Effector CD8-positive, alpha-beta T cell (primary cell): ENCODE data around the gene ZRSR2.
"Not testable (repeated sequence)": the region's sequence is repeated elsewhere in the genome, so short reads cannot be mapped to it uniquely, and the experiment has no call there.

ENCODE experiments used
- DNase-seq: peaks from one replicate; lab custom pipeline; 2025; lab: John Stamatoyannopoulos, UW

ZRSR2 gene

DNA sequence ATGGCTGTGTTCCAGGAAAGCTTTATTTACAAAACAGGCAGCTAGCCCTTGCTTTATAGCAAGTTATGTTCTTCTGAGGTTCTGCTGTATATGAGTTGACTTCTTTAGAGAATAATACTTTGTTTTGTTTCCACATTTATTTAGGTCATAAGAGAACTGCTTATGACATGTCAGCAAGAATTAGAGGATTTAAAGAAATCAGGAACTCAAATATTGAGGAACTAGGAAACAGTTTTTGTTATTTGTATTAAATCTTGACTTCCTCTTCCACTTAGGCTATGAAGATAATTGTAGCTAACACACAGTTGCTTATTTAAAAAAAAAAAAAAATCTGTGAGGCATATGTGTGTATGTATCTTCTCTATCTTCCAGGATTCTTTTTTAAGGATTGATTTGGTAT, 14.3 kb downstream of the ZRSR2 start:
- no peak for DNase-seq

DNA sequence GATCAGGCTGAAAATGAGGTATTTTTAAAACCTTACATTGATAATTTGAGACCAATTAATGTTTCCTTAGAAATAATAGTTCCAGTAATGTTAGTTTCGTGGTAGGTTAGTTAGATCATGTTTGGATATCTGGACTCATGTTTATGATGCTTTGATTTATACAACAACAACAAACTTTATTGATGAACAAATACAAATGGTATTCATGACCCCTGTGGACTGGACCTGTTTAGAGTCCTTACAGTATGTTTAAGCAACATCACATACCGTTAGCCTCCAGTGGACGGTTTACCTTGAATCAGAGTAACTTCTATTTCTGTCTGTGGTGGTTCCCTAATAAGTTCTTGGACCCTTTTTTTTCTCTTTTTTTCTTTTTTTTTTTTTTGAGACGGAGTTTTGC, 18.0 kb downstream of the ZRSR2 start:
- no peak for DNase-seq

DNA sequence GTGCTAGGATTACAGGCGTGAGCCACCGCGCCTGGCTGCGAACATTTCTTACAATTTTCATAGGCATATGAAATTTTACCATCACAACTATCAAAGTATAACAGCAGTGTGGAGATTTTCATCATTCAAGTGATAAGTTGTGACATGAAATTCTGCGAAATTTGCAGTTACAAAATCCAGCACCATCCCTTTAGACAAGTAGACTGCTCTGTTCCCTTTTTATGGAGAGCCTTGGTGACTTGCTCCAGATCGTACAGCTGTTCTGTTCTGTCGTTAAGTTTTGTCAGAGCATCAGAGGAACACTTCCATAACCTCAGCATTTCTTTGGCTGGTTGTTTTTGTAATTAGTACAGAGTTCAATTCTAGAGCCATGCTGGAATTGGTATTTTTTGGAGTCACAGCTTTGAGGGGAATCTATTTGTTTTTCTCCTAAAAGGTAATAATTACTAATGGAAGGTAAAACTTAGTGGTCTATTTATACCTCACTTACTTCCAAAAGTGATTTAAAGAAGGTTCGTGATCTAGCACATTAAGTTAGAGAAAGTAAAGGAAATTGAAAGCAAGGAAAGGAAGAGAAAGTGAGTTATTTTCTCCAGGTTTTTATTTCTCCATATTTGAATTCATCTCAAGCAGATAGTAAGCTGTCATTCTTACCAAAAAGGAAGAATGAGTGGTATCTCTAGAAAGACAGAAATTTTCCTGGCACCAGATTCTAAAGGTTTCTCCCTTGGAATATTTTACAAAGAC, 22.1 kb downstream of the ZRSR2 start:
- no peak for DNase-seq

DNA sequence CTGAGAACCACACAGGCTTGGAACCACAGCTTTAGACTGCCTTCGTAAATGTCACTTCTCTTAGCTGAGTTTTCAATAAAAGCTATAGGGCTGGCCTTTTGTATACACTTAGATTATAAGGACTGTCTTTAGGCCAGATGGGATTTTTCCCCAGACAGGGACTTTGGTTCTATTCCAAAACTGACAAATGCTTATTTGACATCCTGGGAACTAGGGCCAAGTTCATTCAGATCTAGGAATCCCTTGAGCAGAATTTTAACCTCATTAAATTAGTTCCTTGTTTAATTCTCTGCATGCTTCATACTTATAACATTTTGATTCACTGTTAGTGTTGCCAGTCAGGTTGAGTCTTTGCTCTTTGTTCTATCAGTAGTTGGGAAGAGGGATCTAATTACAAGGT, 23.1 kb downstream of the ZRSR2 start:
- DNase-seq, result no peak

DNA sequence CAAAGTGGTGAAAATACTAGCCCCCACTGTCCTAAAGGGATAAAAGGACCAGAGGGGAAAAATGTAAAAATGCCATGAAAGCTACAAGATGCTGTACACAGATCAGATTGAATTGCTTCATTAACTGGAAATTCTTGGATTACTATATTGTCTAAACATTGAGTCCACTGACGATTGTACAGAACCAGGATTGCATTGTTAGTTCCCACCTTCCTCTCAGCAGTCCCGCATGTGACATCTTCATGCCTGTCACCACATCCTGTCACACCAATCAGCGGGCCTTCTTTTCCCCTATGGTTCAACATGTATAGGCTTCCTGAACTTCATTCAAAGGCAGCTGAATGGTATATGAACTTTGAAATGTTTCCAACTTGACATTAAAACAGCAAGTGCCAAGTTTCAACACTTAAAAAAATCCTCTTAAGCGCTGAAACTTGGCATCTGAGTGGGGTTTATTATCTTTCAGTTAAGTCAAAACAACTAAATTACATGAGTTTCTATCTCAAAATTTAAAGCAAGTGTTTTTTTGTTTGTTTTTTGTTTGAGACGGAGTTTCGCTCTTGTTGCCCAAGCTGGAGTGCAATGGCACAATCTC, 24.6 kb downstream of the ZRSR2 start:
- DNase-seq, result no peak

DNA sequence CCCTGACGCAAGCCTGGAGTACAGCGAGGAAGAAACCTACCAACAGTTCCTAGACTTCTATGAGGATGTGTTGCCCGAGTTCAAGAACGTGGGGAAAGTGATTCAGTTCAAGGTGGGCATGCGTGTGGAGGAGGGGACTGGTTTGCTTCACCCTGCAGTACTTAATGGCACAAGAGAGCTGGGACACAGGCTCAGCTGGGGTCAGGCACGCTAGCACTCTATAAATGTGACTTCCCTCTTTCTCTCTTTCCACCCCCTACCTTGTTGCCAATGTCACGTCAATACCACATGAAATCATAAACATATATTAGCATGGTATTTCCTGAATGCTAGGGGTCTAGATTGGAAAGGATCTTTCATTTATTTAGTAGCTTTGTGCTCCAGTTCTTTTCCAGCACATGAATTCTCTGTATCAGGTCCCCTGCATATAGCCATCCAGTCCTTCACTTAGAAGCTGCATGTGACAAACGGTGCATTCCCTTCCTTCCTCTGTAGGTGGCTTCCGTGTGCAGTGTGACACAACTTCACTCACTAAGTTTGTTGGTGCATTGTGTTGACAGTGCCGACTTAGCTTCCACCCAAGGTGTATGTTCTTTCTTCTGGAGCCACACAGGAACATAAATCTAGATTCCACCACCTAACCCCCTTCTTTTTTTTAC, 25.6 kb downstream of the ZRSR2 start:
- no peak for DNase-seq

DNA sequence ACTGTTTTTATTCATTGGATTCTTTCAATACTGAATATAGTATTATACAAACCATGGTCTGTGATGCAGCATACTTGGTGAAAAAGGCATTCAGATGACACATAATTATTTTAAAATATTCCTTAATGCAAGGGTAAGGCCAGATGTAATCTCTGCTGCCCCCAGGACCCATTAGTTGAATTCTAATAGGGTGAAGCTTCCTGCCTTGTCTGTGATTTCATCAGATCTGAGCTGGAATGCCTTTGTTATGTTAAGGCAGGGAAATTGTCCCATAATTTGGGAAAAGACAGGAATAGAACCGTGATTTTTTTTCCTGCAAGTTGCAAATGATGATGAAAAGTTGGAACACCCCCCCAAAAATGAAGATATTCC, 26.1 kb downstream of the ZRSR2 start:
- no peak for DNase-seq

DNA sequence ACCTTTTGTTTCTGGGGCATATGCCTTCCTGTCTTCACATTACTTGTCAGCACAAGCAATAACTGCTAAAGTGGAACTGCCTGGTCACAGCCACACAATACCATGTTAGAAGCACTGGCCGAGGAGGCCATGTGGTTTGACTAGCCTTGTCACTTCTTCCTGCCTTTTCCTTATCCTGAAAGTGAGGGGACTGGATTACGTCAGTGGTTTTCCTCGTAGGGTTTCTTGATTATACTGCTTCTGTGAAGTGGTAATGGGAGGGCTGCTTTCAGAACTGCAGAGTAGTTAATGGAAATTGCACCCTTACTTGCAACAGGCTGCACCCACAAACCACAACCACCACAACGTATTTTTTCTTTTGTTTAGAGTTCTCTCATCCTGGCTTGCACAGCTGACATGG, 26.6 kb downstream of the ZRSR2 start:
- no peak for DNase-seq

DNA sequence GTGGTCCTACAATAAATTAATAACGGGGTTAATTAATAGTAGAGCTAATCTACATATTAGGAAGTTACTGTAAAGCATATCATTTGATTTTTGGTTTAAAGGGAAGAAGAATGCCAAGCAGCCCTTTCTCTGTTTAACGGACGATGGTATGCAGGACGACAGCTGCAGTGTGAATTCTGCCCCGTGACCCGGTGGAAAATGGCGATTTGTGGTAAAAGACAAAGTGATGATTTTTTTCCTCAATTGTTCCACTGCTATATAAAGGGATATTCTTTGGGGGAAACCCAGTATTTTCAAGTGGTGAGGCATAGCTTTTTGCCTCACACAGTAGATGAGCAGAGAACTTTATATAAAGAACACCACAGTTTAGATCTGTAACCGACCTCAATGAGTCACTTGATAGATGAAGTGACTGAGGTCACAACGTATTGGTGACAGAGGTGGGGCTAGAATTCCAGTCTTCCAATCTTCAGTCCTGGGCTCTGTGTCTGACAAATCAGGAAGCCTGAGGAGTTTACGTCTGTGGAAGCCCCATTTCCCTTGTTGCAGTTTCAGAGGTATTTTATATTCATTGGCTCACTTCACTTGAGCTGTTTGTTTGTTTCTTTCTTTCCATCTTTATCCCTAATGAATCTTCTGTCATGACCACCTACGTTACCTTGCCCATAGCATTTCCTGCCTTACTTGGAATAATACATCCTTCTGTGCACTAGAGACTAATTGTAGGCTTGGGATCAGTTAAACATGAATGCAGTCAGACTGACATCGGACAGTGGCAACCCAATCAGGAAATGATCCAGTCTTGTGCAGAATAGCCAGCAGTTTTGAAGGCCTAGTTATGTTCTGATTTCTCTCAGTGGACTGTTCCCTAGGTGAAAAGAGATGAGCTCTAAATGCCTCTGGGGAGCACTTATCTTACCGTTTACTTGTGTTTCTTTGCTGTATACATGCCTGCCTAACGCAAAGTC, 30.1 kb downstream of the ZRSR2 start:
- DNase-seq, result no peak

DNA sequence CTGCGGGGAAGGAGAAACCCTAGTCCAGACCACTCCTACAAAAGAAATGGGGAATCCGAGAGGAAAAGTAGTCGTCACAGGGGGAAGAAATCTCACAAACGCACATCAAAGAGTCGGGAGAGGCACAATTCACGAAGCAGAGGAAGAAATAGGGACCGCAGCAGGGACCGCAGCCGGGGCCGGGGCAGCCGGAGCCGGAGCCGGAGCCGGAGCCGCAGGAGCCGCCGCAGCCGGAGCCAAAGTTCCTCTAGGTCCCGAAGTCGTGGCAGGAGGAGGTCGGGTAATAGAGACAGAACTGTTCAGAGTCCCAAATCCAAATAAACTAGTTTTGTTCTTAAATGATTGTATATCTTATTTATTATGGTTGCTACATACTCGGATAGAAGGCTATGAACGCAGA, 32.6 kb downstream of the ZRSR2 start:
- no peak for DNase-seq

DNA sequence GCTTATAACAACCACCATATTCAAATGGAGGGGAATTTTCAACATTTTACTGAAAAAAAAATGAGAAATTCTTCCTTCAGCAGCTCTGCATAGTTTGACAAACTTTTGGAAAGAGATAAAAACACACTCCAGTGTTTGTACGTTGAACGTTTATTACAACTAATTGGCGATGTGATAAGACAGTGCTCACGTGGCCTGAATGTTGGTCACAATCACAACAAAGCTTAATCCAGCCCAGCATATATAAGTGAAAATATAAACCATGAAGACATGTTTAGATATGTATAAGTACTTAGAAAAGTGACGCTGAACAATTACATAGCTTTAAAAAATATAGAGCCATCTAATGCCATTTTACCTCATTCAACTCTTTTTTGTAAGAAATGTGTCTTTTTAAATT, 35.7 kb downstream of the ZRSR2 start:
- DNase-seq, result no peak

DNA sequence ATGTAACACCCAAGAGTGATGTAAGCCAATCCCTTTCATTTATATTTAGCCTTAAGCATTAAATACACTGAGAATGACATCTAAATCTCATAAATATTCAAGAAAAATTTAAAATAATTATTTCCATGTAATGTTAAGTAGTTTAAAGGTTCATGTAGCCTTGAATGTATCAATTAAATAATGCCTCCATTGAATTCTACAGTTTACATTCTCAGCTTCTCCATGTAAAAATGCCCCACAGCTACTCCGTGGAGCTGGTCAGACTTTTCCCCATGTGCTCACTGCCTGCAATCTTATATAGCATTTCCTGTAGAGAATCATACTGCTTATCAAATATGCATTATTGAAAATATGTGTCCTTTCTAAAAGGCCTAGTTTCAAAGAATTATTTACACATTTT, 38.9 kb downstream of the ZRSR2 start:
- DNase-seq, result no peak

DNA sequence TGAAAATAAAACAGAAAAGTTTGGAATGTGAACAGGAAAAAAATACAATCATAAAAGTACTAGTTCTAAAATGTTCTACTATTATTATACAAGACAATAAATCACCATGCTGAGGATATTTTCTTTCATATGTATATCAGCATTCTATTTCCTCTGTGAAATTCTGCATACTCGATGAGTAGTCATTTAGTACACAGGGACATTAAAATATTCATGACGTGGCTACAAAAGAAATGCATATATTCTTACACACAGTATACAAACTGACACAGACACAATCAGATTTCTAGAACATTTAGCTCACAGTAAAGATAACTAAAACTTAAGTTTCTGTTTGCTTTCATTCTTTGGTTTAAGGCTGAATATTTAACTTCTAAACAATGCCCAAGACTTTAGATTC, 41.1 kb downstream of the ZRSR2 start:
- DNase-seq, result not testable (repeated sequence)

DNA sequence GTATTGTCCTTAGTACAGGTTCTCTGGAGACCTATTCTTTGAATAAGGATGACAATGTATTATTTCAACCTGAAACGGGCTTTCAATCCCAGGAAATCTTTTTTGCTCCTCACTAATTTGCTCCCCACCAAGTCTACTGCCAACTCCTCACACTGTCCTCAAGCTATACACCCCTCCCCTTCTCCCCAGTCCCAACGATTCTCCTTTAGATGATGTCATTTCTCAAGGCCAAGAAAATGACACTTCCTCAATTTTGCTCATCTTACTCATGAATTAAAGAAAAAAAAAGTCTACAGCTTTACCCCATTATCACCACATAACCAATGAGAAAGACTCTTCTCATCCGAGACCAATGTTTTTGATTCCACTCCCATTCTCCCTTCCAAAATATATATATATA, 43.8 kb downstream of the ZRSR2 start:
- no peak for DNase-seq

DNA sequence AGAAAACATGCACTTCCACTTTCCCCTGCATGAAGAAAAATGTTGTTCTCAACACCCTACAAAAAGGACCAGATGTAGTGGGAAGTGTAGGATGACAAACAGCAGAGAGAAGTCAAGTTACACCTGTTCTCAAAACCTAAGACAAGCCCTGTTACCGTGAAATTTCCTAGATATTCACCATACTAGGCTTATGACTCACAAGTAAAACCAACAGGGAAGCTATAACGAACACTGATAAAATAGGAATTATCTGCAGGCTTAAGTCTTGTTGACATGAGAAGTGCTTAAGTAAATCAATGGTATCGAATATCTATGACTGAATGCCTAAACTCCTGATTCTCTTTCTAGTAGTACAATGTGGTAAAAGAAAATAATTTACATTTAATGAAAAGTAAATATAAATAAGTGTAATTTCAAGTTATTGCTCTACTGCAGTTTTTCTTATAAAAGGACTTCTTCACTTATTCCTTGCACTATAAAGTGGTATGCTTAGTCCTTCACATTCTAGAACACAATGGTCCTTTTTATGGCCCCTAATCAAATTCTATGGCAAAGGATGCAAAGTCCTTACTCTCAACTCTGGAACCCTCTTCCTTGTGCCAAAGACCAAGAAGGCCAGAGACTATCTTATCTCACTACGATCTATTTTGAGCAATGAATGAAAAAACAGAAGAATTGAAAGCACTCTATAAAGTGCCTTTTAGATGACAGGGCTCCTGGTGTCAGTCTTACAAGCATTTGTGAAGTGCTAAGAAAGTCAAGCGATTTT, 44.7 kb downstream of the ZRSR2 start:
- no peak for DNase-seq

DNA sequence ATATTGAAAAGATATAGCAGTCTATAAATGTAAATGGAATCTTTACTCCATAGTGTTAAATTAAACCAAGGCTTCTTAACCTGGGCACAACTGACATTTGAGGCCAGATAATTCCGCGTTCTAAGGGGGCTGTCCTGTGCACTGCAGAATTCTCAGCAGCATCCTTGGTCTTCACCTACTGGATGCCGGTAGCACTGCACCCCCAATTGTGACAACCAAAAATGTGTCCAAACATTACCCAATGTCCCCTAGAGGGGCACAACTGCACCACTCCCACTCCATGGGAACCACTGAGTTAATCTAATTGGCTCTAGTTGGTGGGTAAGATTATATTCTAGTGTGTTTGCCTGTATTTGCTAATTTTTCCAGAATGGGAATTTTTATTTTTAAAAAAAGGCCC, 47.7 kb downstream of the ZRSR2 start:
- DNase-seq, result no peak

DNA sequence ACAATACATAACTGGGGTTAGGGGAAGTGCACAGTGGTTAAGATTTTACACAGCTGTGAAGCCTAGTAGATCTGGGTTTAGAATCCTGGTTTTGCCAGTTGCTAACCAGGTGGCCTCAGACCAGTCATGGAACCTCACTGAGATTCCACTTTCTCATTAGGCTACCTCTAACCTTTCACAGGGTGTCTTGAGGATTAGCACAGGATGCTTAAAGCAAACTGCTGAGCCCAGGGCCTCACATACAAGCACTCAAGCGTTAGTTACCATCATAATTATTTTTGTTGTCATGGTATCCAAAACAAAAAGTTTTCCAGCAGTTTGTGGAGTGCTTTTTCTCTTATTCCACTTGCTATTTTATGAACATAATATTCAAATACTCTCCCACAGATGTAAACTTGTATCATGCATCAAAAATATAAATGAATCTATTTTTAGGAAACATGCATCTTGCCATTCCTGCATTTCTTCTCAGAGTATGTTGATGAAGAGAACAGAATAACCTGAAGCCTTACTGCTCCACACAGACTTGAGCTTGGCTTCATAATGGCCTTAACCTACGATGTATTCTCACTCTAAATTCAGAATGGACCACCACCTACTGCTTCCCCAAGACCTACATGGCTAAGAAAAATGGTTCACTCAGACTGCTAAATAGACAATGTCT, 51.7 kb downstream of the ZRSR2 start:
- no peak for DNase-seq

DNA sequence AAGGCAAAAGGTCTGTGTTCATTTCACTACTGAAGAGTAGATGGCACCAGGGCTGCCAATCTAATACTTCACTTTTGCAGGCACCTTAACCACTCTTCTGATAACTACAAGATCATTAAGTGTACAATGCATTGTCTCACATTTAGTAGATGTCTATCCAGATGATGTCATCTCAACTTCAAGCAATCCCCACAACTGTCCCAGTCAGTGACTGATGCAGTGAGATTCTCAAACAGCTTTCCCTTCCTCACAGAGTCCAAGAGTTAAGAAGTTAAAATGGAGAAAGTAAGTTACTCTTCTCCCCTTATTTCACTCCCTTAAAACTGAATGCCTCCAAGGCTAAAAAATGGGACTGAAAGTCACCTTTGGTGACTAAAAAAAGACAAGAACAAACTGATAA, 53.7 kb downstream of the ZRSR2 start:
- DNase-seq, result no peak

DNA sequence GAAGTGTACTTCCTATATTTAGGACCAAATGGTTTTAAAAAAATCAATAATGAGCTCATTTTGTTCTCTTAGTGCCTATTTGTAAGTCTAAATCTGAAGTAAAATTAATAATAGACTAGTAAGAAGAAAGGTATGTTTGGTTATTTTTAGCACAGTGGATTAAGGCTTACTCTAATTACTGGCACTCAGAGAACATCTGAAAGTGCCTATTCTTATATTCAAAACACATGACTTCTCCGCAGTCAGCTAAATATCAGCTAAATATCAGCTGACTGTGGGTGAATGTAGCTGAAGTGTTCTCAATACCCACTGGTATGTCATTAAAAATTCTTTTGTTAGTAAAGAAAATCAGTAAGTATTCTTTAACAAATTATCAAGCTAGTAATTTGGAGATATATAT, 58.3 kb downstream of the ZRSR2 start:
- no peak for DNase-seq

DNA sequence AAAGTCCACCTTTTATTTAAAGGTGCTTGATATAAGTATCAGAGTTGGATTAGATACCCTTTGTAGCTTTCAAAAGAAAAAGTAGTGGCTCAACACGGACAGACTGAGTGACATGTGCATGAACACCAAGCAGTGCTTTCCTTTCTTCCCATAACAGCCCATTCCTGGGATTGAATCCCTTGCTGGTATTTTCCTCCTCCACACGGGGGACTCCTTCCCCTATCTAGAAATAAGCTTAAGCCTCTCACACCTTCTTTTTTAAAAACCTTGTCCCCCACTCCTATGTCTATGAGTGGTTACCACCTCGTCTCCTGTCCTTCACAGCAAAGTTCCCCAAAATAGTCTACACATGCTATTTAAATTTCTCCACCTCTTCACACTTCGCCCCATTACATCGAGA, 59.3 kb downstream of the ZRSR2 start:
- DNase-seq, result no peak

DNA sequence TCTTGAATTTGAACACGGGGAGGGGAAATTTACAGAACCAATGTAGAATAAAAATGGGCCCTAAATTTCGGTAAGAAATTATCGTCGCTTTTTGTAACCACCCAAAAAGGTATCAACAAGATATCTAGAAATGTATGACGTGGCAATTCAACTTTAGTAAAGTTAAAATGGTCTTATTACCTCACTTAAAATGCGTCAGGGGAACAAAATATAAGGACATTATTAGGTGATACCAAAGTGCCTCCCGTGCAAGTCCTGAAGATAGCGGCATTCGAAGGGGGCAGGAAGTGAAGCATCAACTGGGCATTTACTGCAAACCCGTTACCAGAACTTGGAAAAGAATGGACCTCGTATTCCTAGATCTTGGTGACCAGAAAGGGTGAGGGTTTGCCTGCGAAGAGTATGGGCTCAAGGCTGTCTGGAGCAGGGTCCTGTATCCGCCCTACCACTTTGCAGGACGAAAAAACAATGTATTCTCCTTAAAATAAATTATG, 63.3 kb downstream of the ZRSR2 start:
- no peak for DNase-seq
